ENCODE measurements around the gene PRSS23.

Gene PRSS23

DNA sequence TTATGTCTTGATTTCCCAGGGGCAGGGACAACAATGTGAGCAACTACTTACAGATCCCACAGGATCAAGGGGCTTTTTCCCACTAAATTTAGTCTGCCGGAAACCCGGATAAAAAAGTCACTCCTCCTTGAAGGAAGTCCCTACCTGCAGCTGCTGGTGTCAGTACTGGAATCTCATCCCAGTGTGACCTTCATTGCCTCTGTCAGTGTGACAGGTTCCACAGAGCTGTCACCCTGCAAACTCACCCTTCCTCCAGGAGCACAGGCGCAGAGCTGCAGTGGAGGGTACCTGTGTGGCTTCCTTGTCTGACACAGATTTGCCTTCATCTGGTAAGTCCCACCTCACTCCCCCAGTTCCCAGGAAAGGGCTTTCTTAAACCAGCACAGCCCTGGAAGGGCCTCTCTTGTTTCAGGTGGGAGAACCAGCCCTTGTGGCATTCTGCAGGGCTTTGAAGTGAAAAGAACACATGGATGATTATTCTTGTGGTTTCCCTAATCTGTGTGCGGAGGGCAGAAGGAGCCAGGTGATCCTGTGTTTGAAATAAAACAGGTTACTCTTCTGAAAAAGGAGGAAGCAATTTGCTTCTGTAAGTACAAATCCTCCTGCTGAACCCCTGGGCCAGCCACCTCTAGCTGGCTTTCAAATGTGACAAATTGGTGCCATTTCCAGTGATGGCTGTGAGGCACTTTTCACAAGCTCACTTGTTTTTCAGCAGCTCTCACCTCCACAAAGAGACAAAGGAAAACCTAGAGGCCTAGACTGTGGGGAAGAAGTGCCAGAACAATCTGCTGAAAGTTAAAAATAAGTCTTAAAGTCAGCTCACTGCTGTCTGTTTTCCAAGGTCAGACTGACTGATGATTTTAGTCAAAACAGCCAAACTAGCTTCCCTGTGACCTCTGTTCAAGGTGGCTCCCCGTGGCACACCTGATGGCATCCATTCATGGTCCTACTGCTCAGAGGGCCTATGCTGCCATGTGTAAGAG lies 9.2 kb upstream of the PRSS23 start:
- no peak for DNase-seq (ENCODE audit: low spot score)

DNA sequence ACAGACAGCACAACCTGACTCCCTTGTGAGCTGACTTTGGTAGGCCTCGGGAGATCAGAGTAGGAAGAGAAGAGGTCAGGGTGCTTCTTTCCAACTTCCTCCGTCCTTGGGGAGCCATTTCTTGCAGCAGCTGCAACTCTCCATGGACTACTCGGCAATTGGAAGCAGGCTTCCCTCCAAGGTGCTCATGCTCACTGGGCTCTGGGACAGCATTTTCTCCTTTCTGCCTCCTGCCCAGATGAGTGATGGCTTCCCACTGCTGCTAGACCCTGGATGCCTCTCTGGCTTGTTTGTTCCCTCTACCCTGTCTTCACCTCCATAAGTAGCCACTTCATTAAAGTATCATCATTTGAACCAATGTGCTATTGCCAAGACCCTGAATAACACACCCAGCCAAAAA lies 8.2 kb upstream of the PRSS23 start:
- DNase-seq (ENCODE audit: low spot score): no peak

DNA sequence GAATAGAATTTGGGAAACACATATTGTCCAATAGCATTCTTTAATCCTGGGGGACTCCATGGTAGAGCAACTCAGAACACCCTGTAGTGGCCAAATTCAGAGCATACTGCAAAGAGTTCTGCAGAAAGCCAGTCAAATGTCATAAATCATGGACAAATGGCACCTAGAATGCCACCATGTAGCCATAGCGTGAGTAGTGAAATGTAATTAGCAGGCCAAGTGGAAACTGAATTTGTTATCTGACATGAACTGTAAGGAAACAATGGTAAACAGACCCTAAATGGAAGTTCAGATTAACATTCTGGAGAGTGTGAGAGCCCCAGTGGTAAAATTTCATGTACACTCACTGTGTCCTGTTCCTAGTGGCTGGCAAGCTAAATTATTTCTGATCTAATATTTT lies 7.0 kb upstream of the PRSS23 start:
- no peak for DNase-seq (ENCODE audit: low spot score)

DNA sequence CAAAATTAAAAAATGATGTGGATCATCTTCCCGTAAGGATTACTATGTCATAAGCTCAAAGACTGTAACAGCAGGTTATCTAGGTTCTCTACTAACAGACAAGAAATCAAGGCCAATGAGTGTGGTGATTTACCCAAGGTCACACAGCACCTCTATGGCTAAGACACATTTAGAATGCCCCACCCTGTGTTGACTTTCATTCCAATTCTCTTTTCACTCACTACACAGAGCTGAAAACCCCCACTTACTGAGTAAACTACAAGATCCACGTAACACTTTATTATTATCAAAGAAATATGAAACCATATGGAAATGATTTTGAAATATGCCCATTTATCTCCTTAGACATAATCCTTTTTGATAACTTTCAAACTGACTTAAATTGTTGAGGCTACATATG lies 4.8 kb upstream of the PRSS23 start:
- DNase-seq (ENCODE audit: low spot score): no peak

DNA sequence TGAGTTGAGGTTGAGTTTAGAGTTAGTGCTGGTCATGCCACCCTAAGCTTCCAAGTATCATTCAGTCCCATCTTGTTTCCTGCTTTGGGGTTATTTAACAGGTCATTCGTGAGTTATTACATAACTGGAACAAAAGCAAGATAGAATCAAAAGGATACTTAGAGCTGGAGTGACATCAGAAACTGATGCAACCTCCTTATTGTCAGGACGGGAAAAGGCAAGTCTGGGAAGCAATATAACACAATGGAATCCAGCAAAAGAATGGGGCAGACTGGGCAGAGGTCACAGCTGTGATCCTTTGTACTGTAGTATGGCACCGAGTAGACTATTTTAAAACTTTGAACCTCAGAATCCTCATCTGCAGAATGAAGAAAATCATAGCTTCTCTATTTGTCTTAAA lies 4.4 kb upstream of the PRSS23 start:
- no peak for DNase-seq (ENCODE audit: low spot score)

DNA sequence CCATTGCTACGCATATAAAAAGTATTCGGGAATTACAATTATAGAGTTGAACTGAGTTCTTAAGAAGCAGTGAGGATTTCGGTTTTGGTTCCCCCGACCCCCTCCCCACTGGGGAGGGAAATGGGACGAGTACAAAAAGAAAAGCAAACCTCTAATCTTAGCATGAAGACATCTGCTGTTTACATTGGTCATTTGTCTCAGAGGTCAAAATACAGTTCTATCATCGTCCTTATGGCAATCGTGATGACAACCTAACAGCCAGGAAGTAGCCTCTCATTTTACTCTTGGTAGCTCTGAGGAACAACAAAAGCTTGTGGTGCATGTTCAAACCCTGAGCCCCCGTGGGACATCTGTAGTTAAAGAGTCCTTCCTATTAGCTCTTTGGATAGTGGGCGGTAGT lies 3.2 kb upstream of the PRSS23 start:
- no peak for DNase-seq (ENCODE audit: low spot score)

DNA sequence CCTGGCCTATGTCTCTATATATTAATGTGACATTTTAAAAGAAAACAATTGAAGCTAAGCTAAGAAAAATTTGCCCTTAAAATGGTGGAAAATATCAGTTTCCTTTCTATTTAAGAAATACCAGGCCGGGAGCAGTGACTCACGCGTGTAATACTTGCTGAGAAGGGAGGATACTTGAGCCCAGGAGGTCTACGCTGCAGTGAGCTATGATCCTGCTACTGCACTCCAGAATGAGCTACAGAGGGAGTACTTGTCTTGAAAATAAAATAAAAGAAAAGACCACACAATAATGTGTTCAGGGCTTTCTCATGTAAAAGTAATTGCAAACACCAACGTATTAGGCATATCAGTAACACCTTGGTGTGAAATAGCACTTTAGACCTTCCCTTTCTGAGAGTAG lies 1.4 kb upstream of the PRSS23 start:
- DNase-seq (ENCODE audit: low spot score): no peak

DNA sequence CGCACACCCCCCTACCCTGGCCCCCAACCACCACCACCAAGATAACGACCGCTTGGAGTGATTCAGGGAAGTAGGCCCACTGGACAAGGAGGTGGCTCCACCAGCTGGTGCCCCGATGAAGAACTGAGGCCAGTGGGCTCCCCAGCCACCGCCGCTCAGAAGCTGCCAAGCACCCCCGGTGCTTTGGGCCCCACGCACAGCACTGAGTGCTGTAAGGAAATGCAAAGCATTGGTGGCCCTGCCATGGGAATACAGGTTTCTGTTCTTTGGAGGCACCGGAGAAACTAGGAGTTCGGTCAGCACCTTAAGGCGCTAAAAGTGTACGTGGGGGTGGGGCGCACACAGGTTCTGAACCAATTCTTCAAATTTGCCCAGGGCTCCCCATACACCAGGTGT lies 664 bp upstream of the PRSS23 start:
- no peak for DNase-seq (ENCODE audit: low spot score)

DNA sequence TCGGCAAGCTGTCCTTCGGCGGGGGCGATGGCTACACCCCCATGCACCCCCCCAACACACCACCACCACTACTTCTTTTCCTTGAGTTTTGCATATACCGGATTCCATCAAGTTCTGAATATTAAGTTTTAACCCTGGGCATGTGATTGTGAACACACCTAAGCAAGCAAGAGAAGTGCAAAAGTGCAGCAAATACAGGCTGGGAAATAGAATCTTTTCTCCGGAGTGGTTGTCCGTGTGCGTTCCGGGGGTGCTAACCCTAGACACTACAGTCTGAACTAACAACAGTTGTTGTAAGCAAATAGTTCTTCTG lies 574 bp downstream of the PRSS23 start:
- no peak for DNase-seq (ENCODE audit: low spot score)

DNA sequence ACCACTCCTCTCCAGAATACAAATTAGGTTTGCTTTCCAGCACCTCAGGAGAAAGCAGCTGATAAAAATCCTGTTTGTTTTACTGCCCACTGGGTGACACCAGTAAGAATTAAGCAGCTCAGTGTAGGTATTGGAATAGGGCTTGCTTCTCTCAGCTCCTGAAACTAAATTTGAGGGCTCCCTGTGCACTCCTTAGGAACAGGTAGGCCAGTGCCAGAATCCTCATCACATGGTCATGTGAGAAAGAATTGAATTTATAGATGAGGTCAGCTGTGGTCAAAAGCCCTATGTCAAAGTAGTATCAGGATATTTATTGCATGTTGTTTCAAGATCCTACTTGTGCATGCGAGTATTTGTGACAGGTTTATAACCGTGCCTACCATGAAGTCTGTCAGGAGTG lies 1.0 kb downstream of the PRSS23 start:
- DNase-seq (ENCODE audit: low spot score): no peak

DNA sequence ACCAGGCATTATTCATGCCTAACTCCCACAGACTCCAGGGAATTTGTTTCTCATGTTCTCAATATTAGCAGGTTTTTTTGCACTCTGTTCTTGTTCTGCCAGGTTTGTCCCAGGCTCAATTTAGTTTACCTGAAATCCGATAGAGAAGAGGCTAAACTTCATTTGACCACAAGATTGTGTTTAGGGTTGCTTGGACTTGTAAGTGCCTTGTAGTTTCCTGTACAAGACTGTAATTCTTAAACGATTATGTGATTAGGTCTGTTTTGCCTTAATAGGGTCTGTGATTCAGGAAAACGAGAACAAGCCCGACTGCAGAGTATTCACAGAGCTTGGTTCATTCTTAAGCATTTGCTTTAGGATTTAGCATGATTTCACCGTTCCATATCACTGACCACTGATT lies 1.8 kb downstream of the PRSS23 start:
- no peak for DNase-seq (ENCODE audit: low spot score)

DNA sequence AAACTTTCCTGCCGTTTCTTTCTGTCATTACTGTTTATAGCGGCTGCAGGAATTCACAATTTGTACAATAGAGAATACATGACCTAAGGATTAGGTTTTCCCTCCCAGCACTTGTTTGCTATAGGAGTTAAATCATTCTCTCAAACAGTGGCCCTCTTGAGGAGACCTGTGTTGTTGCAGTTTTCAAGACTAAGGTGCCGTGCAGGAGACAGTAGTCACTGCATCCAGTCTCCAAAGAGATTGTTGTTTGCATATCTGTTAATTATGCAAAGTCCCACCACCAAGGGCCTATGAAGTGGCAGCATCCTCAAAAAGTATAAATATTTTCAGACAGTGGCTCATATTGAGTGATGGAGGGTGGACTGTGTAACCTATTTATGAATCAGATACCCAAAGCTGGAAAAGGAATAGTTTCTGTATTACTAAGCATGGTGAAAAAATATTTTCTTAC lies 2.3 kb downstream of the PRSS23 start:
- DNase-seq (ENCODE audit: low spot score): no peak

DNA sequence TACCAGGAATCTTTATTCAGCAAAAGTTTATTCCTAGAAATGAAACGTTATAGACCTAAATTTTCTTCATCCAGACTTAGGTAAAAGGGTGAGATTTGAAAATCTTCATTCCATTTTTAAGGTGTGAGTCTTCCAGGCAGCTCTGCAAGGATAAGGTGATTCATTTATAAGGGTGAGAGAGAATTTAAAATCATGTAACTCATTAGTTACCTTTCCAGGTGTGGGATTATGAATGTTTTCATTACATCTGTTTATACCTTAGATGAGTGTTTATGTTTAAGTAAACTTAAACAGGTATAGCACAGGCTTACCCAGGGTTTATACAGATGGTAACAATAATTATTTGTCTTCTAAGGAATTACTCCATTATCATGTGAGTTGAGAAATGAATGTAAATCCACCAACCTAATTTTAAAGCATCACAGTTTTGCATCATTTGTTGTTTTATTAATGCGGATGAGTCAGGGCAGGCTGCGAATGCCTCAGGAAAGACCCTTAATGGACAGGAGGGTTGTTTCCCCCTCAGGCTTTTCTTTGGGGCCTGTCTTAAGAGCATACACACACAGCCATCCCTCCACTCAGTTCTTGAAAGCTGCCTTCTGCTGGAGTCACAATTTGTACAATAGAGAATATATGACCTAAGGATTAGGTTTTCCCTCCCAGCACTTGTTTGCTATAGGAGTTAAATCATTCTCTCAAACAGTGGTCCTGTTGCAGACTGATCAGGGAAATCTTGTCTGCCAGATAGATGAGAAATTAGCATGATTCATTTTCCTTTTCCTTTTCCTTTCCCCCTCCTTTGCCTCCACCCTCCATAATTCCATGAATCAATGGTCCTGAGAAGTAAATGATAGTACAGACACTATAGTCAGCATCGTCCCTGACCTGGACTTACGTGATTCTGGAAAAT lies 3.0 kb downstream of the PRSS23 start:
- no peak for DNase-seq (ENCODE audit: low spot score)

DNA sequence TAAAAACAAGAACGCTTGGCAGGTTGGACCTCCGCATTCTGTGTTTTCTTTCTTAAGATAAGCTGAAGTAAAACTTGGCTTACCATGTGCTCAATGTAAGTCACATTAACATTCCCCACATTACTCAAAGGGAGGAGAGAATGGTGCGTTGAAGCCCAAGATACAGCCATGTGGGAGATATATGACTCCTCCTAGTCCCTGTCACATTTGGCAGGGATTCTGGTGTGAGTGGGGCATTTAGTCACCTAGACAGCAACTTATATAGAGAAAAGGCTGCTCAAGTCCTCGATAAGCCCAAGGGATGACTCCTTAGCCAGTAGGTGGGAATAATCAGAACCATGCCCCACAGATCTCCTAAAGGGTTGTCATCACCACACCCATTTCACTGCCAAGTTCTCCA lies 4.6 kb downstream of the PRSS23 start:
- DNase-seq (ENCODE audit: low spot score): no peak

DNA sequence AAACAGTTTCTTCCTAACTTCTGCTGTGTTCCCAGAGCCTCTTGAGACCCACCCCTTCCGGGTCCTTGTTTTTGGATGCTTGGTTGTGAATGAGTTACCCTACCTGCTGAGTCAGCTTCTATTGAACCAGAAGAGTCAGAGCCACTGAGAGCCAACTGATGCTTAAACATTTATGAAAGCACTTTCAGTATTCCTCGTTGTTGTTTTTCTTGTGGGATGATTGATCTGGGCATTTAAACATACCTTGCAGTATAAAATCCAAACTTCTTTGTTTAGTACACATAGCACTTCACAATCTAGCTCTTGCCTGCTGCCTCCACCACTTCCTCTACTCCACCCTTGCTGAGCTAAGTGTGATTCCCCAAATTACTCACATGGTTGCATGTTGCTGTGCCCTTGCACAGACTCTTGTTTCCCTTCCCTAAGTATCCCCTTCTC lies 5.5 kb downstream of the PRSS23 start:
- DNase-seq (ENCODE audit: low spot score): no peak

DNA sequence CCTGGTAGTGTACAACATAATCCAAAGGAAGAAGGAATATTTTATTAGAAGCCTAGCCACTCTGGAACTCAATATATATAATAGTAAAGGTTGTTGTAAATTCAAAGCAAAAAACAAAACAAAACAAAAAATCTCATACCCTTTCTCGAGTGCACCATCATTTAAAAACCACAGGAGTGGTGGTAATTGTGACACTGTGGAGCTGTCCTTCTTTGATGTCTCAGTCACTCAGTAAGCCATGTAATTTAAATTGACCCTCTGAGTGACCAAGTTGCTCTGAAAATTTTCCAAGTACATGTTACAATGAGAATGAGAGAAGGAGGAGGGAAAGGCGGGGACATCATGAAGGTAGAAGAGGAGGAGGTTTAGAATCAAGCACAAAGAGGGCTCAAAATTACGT lies 6.6 kb downstream of the PRSS23 start:
- no peak for DNase-seq (ENCODE audit: low spot score)

DNA sequence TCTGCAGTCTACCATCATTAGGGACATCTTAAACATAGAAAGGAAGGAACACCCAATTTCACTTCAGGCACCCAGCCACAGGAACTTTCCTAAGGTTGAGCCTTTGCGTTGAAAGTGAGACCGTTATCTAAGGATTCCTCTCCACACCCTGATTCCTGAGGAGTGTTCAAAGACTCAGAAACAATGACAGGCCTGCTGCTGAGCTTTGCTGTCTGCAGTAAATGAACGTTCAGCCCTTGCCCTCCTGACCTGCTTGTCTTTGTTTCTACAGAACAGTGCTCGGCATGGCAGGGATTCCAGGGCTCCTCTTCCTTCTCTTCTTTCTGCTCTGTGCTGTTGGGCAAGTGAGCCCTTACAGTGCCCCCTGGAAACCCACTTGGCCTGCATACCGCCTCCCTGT lies 7.0 kb downstream of the PRSS23 start:
- DNase-seq (ENCODE audit: low spot score): no peak

DNA sequence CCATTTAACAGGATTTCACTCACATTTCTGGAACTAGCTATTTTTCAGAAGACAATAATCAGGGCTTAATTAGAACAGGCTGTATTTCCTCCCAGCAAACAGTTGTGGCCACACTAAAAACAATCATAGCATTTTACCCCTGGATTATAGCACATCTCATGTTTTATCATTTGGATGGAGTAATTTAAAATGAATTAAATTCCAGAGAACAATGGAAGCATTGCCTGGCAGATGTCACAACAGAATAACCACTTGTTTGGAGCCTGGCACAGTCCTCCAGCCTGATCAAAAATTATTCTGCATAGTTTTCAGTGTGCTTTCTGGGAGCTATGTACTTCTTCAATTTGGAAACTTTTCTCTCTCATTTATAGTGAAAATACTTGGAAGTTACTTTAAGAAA lies 9.2 kb downstream of the PRSS23 start:
- DNase-seq (ENCODE audit: low spot score): no peak

DNA sequence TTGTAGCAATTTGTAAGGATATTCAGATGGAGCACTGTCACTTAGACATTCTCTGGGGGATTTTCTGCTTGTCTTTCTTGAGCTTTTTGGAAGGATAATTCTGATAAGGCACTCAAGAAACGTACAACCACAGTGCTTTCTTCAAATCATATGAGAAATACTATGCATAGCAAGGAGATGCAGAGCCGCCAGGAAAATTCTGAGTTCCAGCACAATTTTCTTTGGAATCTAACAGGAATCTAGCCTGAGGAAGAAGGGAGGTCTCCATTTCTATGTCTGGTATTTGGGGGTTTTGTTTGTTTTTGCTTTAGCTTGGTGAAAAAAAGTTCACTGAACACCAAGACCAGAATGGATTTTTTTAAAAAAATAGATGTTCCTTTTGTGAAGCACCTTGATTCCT lies 9.9 kb downstream of the PRSS23 start:
- no peak for DNase-seq (ENCODE audit: low spot score)

DNA sequence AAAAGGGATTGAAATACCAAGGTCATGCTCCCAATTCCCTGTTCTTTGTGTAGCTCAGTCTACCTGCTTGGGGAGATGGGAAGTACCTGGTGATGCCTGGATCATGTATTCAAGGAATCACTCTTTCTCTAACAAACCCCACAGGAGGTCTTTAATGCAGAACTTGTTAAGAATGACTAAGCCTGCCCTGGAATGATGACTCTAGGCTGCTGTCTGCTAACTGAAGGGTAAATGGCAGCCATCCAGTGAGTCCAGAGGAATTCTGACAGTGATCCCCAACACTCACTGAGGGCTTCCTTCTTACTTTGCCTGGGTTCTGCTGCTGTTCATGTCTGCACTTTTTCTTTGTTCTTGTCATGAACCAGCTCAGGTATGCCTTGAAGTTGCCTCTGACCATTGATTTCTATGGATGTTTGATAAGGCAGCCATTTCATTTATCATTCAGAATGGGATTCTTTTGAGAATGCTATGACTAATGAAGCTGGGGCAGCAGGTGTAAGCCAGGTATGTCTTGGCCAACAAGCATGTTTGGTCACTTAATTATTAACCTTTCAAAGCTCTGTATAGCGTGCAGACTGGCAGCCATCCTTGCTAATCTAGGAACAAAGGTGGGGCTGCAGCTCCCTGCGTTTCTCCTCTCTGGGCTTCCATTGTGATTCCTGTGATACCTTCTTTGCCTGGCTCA lies 11.4 kb downstream of the PRSS23 start:
- no peak for DNase-seq (ENCODE audit: low spot score)

DNA sequence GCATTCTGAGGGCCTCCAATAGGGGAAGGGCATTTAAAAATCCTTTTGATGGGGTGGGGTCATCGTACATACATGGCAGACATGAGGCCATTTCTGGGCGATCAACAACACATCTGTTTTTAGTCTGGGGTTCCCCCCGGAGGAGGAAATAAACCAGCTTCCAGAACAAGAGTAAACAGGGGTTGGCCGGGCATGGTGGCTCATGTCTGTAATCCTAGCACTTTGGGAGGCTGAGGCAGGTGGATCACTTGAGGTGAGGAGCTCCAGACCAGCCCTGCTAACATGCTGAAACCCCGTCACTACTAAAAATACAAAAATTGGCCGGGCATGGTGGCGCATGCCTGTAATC lies 12.0 kb downstream of the PRSS23 start:
- no peak for DNase-seq (ENCODE audit: low spot score)

DNA sequence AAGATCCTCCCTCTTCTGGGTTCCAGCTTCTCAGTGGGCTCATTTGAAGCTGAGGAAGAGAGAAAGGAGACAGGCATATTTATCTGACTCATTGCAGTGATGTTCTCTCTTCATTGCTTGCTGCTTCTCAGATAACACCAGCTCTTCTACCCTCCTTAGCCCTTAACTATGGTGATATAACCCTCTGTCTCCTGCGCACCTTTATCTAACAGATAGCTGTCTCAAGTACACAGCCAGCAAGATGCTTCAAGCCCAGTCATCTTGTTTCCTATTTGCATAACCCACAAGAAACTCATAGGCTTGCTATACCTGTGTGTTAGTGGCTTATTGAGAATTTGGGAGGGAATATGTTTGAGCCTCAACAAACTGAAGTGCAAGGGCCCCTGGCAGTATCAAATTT lies 12.6 kb downstream of the PRSS23 start:
- DNase-seq (ENCODE audit: low spot score): no peak

DNA sequence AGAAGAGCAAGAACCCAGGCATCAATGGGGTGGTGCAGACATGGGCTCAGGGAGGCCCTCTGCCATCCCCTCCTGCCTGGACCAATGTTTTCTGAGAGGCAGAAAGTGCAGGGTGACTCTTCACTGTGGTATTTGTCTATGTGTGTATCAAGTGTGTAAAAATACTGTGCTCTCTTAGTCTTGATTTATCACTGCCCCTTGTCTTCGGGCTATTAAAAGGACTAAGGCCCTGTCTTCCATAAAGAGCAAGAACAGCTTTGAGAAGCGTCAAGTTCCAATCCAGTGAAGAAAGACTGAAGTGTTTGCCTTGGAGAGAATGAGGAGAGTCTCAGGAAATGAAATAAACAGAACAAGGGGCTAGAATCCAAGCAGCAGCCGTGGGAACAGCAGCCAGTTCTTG lies 14.4 kb downstream of the PRSS23 start:
- DNase-seq (ENCODE audit: low spot score): no peak
